Measurements from ENCODE around the gene F11. TPM values are rescaled to one million over a fixed set of nuclear protein-coding genes. Genes with fewer than 3 reads are reported as not detected.
"Not testable (repeated sequence)": the region's sequence is repeated elsewhere in the genome, so short reads cannot be mapped to it uniquely, and the experiment has no call there.

F11 gene
- total and polyA plus RNA-seq, 9 donors, result 0.05 to 0.23 (median 0.20) TPM; not detected in 6

GRCh38 chr4:186240848-186241491 lies 25.0 kb upstream of the F11 start:
- Histone ChIP-seq H3K9me3 (no peaks in the 10 kb centered on the region), H3K27ac (no peak overlapping the region), H3K4me1 (ENCODE audit: insufficient read depth) (no peaks in the 10 kb centered on the region), H3K36me3 (no peaks in the 10 kb centered on the region), H3K27me3 (no peaks in the 10 kb centered on the region), H3K4me3 (no peak overlapping the region)
- WGBS, 3 donors, result 76 to 78% (median 76%) methylated on average over 7 of the region's 7 CpGs
- TF ChIP-seq EP300 (IDR thresholded peaks at IDR 0.05) (no peak), POLR2A (IDR thresholded peaks at IDR 0.05) (no peak), CTCF (IDR thresholded peaks at IDR 0.05) (no peak)
- intact Hi-C loops (cut with DNase I), result no loop called here
- no peak for DNase-seq

GRCh38 chr4:186241616-186242015 lies 24.4 kb upstream of the F11 start:
- Histone ChIP-seq H3K4me1 (ENCODE audit: insufficient read depth) (no peaks in the 10 kb centered on the region), H3K27me3 (no peaks in the 10 kb centered on the region), H3K36me3 (no peaks in the 10 kb centered on the region), H3K27ac (no peak overlapping the region), H3K4me3 (no peak overlapping the region), H3K9me3 (no peaks in the 10 kb centered on the region)
- no peak for DNase-seq
- 63 to 70% (median 65%) methylated on average over 4 of the region's 4 CpGs for WGBS, 3 donors
- TF ChIP-seq EP300 (IDR thresholded peaks at IDR 0.05) (no peak), POLR2A (IDR thresholded peaks at IDR 0.05) (no peak), CTCF (IDR thresholded peaks at IDR 0.05) (no peak)
- intact Hi-C loops (cut with DNase I), result no loop called here

- H3K4me3 ChIP-seq; H3K27me3 ChIP-seq; H3K27ac ChIP-seq; intact Hi-C loops (cut with DNase I); H3K36me3 ChIP-seq; DNase-seq; H3K4me1 ChIP-seq (ENCODE audit: insufficient read depth); H3K9me3 ChIP-seq: not testable (repeated sequence)
- WGBS, 3 donors, result 85 to 91% (median 89%) methylated on average over 10 of the region's 10 CpGs
Measured at GRCh38 chr4:186242031-186242430, 24.0 kb upstream of the F11 start.

GRCh38 chr4:186243331-186243730 lies 22.7 kb upstream of the F11 start:
- no peaks in the 10 kb centered on the region for H3K27me3 ChIP-seq
- H3K27ac ChIP-seq, result no peak overlapping the region
- H3K9me3 ChIP-seq, result no peaks in the 10 kb centered on the region
- no peak for DNase-seq
- intact Hi-C loops (cut with DNase I), result no loop called here
- no peaks in the 10 kb centered on the region for H3K36me3 ChIP-seq
- TF ChIP-seq CTCF (IDR thresholded peaks at IDR 0.05) (no peak), EP300 (IDR thresholded peaks at IDR 0.05) (no peak), POLR2A (IDR thresholded peaks at IDR 0.05) (no peak)
- H3K4me3 ChIP-seq, result no peak overlapping the region
- no peaks in the 10 kb centered on the region for H3K4me1 ChIP-seq (ENCODE audit: insufficient read depth)
- 82 to 92% (median 91%) methylated on average over 2 of the region's 2 CpGs for WGBS, 3 donors

- no peaks in the 10 kb centered on the region for H3K4me1 ChIP-seq (ENCODE audit: insufficient read depth)
- no peak for TF ChIP-seq POLR2A (IDR thresholded peaks at IDR 0.05)
- no peak for TF ChIP-seq CTCF (IDR thresholded peaks at IDR 0.05)
- no peak for TF ChIP-seq EP300 (IDR thresholded peaks at IDR 0.05)
- H3K27me3 ChIP-seq, result no peaks in the 10 kb centered on the region
- intact Hi-C loops (cut with DNase I), result no loop called here
- H3K36me3 ChIP-seq, result no peaks in the 10 kb centered on the region
- 86 to 93% (median 91%) methylated on average over 5 of the region's 5 CpGs for WGBS, 3 donors
- H3K4me3 ChIP-seq, result no peak overlapping the region
- no peak for DNase-seq
- H3K9me3 ChIP-seq, result no peaks in the 10 kb centered on the region
- H3K27ac ChIP-seq, result no peak overlapping the region
Measured at GRCh38 chr4:186244835-186245234, 21.2 kb upstream of the F11 start.

- DNase-seq; intact Hi-C loops (cut with DNase I); H3K36me3 ChIP-seq; H3K27me3 ChIP-seq; H3K4me1 ChIP-seq (ENCODE audit: insufficient read depth); H3K27ac ChIP-seq; H3K4me3 ChIP-seq; H3K9me3 ChIP-seq: not testable (repeated sequence)
- 88 to 95% (median 93%) methylated on average over 9 of the region's 9 CpGs for WGBS, 3 donors
Measured at GRCh38 chr4:186247062-186247752, 18.8 kb upstream of the F11 start.
